A673 (cell line): ENCODE measurements around the gene COL8A1.

ENCODE experiments used
- CTCF ChIP-seq: fragments of 300-800, 200-600 bp; sonication (generic); conservative IDR thresholded peaks from 2 replicates; pipeline ENCODE4 v1.5.1; 2017; ENCODE audit warnings: low read depth, mild to moderate bottlenecking, antibody characterized with exemption, low read length, moderate library complexity, mixed read lengths
- EZH2 ChIP-seq: fragments of 200-600 bp; sonication (generic); IDR thresholded peaks from 2 replicates; pipeline ENCODE4 v1.6.1; 2017; ENCODE audit warnings: borderline replicate concordance, low read depth, mild to moderate bottlenecking, mixed read lengths, antibody characterized with exemption, low read length; ENCODE audit not compliant: poor library complexity, severe bottlenecking

- TF ChIP-seq EZH2 = no peak
- TF ChIP-seq CTCF = no peak
These were observed 13.2 kb upstream of the COL8A1 start for GRCh38 chr3:99625237-99625622.
